GDM1 (cell line): ENCODE results near the gene ACTR8.

Experiments
- DNase-seq: peaks from one replicate; lab custom pipeline; 2025; lab: John Stamatoyannopoulos, UW

ACTR8 gene

GRCh38 chr3:53863145-53863544 lies 18.8 kb downstream of the ACTR8 start:
- DNase-seq = no peak

GRCh38 chr3:53862241-53862640 lies 19.7 kb downstream of the ACTR8 start:
- DNase-seq = no peak

GRCh38 chr3:53860196-53860595 lies 21.8 kb downstream of the ACTR8 start:
- DNase-seq = no peak

GRCh38 chr3:53859178-53859577 lies 22.8 kb downstream of the ACTR8 start:
- no peak for DNase-seq

GRCh38 chr3:53858096-53858741 lies 23.7 kb downstream of the ACTR8 start:
- DNase-seq = no peak

- DNase-seq = no peak
Measured at GRCh38 chr3:53856964-53857363, 25.0 kb downstream of the ACTR8 start.

- no peak for DNase-seq
Measured at GRCh38 chr3:53850895-53851294, 31.1 kb downstream of the ACTR8 start.

- DNase-seq = no peak
Measured at GRCh38 chr3:53849916-53850315, 32.0 kb downstream of the ACTR8 start.

GRCh38 chr3:53846851-53847155 lies 35.1 kb downstream of the ACTR8 start:
- no peak for DNase-seq

- no peak for DNase-seq
Measured at GRCh38 chr3:53846134-53846850, 35.7 kb downstream of the ACTR8 start, which contains the start of the genes CHDH and IL17RB. Gene CHDH, minus strand, starts transcription at chr3:53846419. Its CDS starts 22,411 bp downstream, at chr3:53824008. Gene IL17RB, plus strand, starts transcription at chr3:53846568. Its CDS starts 21 bp downstream, at chr3:53846589.

- DNase-seq = no peak
Measured at GRCh38 chr3:53845881-53846133, 36.1 kb downstream of the ACTR8 start.

GRCh38 chr3:53845103-53845880 lies 36.7 kb downstream of the ACTR8 start:
- no peak for DNase-seq

- no peak for DNase-seq
Measured at GRCh38 chr3:53844262-53845102, 37.5 kb downstream of the ACTR8 start.

GRCh38 chr3:53843195-53844177 lies 38.5 kb downstream of the ACTR8 start:
- DNase-seq = no peak

GRCh38 chr3:53842436-53843194 lies 39.3 kb downstream of the ACTR8 start:
- DNase-seq = no peak

GRCh38 chr3:53841296-53841695 lies 40.7 kb downstream of the ACTR8 start:
- DNase-seq = no peak

GRCh38 chr3:53837331-53837730 lies 44.6 kb downstream of the ACTR8 start:
- no peak for DNase-seq

- no peak for DNase-seq
Measured at GRCh38 chr3:53836084-53836872, 45.7 kb downstream of the ACTR8 start.

GRCh38 chr3:53835257-53835656 lies 46.7 kb downstream of the ACTR8 start:
- DNase-seq = no peak
